Measurements from ENCODE around the gene HMGXB4.

Gene HMGXB4

DNA sequence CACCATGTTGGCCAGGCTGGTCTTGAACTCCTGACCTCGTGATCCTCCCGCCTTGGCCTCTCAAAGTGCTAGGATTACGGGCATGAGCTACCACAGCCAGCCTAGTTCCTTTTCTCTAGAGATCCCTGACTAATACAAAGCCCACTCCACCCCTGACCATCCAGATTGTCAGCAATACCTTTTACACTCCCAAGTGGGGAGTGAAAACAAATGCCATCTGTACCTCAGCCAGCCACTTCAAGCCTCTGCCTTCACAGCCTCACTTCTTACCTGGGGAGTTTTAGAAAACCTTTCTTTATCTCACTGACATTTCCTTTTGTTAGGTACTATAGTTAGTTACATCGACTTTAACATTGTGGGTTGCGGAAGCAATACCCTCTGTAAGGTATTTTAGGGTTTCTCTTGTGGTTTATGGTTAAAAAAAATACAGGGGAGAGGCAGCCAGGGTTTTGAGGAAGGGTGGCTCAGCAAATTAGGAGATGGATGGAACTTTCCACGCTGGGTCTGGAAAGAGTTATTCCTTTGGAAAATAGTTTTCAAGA is 51.3 kb downstream of the HMGXB4 start:
- no peak for DNase-seq (ENCODE audit: low read depth in 1 of 2, low spot score in 1 of 2)

DNA sequence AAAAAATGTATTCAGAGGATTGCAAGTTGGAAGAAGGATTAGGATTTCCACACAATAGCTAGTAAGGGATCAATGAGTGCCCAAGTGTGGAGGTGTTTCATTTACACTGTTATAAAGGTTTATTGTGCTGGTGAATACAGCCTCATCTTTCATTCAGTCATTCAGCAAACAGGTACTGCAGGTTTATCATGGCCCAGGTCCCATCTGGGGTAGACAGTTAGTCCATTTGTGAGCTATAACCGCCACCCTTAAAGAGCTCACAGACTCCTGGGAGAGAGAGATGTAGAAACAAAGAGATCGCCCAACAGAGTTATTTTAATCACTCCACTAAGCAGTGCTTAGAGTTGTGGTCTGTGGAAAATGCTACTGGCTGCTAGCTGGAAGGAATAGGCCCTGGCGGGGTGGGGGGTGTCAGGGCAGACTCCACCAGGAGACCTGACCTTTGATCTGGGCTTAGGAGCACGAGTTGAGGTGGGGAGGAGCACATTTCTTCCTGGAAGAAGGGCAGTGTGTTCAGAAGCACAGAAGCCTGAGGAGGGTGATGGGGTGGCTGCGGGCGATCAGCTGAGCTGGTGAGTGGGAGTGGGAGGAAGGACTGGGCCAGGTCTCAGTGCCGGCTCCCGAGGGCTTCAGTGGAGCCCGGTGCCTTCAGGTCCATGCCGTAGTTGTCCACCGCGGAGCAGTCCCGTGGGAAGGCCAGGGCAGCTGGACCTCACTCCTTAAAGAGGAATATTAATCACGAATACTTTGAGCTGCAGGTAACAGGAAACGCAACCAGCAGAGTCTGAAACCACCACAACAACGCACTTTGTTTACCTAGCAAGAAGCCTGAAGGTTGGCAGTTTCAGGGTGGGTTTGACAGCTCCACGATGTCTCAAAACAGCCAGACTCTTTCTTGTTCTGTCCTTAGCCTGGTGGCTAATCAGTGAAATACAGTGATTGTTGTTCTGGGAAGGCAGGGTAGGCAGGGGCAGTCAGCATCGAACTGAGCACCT is 53.6 kb downstream of the HMGXB4 start:
- no peak for DNase-seq (ENCODE audit: low read depth in 1 of 2, low spot score in 1 of 2)

DNA sequence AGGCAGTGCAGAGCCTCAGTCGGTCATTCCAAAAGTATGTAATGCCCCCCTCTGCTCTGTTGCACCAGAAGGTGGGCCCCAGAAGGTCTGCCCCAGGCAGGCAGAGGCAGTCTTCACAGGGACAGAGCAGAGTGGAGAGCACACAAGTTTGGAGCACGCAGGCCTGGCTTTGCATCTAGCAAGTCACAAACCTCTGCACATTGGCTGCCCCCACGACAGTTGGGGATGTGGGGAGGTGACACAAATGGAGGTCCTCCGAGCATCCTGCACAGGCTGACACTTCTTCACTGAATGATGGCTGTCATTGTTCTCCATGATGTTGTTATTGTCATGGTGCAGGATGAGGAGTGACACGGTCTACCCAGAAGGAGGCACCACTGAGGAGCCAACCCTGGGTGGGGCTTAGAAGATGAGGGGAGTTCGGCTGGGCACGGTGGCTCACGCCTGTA is 54.3 kb downstream of the HMGXB4 start:
- DNase-seq (ENCODE audit: low read depth in 1 of 2, low spot score in 1 of 2), result no peak

DNA sequence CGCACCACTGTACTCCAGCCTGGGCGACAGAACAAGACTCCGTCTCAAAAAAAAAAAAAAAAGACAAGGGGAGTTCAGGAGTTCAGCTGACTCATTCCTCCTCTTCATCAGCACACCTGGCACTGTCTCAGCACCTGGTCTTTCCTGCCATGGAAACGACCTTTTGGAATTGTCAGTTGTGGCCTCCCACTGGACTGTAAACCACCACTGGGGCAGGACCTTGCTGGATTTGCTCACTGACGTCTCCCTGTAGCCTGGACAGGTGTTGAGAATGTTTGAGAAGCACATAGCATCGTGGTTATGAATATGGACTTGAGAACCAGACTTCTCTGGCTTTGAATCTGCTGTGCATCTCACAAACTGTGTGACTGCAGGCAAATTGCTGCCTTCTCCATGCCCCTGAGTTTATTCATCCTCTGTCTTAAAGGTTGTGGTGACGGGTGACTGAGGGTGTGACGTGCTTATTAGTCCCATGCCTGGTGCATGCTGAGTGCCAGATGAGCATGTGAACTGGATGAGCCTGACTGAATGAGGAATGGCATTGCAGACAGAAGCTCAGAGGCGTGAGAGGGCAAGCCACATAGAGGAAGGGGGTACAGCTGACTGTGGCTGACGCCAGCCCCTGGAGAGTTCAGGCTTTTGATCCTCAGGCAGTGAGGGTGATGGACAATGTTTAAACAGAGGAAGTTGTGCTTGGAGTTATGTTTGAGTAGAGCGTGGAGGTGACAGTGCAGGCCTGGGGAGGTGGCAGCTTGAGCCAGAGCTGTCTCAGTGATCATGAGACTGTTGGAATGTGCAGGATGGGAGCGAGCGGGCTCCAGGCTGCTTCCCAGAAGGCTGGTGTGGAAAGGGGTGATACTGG is 55.1 kb downstream of the HMGXB4 start:
- no peak for DNase-seq (ENCODE audit: low read depth in 1 of 2, low spot score in 1 of 2)

DNA sequence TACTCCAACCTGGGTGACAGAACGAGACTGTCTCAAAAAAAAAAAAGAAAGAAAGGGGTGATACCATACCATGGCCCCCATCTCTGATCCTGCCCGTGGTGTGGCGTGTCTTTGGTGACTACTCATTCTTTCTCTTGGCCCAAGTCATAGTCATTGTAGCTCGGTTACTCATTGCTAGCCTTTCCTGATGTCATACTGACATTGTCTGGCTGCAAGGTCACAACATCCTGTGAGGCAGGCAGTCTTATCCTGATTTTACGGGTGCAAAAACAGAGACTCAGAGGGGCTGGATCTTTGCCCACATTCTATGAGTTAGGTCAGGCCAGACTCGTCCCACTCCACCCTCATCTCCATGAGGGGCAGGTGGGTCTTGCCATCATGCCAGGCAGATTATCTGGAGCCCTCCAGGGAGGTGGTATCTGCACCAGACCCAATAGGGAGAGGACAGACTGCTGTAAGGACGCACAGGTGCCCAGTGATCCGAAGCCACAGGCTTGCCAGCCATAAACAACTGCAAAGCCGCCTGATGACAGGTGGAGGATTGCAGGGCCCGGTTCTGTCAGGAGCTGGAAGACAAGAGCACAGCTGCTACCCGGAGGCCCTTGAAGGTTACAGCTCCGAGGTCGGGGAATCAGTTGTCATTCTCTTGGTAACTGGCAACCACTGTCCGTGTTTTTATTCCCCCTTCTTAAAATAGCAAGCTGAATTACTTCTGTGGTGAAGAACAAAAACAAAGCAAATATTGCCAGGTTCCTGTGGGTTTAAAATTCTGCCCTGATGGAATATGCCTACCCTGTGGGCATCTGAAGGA is 56.2 kb downstream of the HMGXB4 start:
- DNase-seq (ENCODE audit: low read depth in 1 of 2, low spot score in 1 of 2), result no peak

DNA sequence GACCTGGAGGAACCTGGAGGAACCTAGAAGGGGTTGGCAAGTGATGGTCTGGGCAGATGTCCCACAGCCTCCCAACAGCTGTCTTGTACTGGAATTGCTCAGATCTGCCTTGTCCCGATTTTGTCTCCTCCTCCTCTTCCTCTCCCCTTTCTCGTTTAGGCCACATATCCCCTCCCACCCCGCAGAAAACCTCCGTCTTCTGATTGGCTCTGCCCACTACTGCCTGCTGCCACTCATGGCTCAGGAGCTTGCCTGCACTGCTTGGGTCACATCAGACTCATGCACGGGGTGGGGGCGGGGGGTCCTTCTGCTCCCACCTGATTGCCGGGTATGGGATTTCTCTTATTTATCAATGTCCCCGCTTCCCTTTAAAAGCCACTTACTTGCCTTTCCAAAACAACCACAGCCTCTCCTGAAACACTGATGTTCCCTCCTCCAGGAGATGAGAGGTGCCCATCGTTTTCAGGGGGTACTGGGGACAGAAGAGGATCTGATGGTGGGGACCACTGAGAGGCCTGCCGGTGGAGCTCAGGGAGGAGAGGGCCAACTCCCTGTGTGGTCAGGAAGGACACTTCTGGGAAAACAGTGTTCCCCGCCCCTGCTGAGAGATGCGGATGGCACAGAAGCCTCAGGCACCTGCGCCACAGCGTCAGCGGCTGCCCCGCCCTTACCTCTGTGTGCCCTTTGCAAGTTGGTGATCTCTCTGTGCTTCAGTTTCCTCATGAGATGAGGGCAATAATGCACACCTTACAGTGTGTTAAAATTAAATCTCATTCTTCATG is 57.1 kb downstream of the HMGXB4 start:
- no peak for DNase-seq (ENCODE audit: low read depth in 1 of 2, low spot score in 1 of 2)

DNA sequence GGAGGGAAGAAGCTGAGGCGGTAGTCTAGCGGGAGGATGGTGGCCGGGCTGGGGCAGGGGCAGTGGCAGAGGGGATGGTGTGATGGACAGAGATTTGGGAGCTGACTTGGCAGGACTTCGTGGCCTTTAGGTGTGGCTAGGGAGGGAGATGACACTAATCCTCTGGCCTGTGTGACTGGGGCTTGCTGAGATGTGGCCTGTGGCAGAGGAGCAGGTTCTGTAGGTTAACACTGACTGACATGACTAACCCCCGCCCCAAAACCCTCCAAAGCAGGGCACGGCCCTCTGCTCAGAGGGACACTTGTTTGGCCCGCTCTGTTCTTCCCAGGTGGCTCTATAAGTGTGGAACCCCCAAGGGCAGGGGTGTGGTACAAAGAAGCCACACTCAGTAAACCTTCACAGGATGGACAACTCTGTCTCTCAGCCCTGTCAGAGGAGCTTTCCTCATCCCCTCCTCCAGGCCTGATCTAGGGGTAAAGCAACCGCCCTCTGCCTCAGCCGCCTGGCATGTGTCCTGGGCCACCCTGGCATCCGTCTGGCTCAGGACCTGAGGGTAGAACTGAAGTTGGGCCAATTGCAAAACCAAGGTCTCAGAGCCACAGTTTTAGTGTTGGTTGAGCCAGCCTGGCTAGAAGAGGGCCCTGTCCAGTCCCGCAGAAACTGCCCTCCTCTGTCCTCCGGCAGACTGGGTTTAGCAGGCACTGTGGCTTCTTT is 58.0 kb downstream of the HMGXB4 start:
- no peak for DNase-seq (ENCODE audit: low read depth in 1 of 2, low spot score in 1 of 2)

DNA sequence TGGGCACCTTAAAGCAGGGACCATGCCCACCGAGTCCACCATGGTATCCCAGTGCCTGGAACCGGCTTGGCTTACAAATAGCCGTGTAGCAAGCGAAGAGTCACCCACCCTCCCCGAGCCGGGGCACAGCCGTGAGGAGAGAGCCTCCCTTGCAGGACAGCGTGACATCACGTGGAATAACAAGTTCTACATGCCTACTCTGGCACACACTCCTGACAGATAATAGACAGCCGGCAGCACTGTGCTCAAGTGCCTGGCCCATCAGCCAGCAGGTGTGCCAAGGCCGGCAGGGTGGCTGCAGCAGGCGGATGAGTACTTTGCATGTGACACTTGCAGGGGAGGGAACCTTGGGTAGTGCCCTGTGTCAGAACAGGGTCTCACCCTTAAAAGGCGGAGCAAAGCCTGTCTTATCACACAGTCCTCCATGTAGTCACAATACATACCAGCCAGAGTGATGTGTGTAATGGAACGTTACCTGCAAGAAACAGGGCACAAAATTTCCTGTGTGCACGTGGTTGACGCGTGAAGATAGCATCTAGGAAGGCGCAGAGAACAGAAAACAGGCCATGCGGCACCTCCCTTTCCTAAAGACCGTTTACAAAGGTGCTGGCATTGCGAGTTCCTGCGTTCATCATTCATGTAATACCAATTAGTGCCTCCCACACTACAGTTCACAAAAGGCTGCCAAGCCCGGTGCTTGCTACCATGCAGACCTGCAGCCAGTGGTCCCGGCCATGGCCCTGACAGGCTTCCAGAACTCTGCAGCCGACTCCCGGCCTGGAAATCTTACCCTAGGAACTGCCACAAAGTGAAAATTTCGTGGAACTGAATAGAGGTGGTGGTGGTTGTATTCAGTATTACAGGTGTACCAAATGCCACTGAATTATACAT is 58.8 kb downstream of the HMGXB4 start:
- DNase-seq (ENCODE audit: low read depth in 1 of 2, low spot score in 1 of 2), result no peak

DNA sequence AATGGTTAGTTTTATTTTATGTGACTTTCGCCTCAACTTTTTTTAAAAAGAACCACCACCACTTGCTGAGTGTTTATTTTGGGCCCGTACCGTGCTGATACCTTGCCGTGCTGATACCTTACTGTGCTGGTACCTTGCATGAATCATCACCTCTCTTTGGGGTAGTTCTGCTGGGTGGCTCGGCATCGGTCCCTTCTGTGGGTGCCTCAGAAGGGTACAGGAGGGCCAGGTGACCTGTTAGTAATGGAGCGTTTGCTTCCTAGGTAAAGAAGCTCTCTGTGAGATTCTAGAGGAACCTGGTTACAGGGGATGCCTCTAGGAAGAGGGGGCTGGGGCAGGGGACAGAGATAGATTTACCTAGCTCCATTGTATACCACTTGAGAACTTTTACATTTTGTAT is 59.5 kb downstream of the HMGXB4 start:
- no peak for DNase-seq (ENCODE audit: low read depth in 1 of 2, low spot score in 1 of 2)

DNA sequence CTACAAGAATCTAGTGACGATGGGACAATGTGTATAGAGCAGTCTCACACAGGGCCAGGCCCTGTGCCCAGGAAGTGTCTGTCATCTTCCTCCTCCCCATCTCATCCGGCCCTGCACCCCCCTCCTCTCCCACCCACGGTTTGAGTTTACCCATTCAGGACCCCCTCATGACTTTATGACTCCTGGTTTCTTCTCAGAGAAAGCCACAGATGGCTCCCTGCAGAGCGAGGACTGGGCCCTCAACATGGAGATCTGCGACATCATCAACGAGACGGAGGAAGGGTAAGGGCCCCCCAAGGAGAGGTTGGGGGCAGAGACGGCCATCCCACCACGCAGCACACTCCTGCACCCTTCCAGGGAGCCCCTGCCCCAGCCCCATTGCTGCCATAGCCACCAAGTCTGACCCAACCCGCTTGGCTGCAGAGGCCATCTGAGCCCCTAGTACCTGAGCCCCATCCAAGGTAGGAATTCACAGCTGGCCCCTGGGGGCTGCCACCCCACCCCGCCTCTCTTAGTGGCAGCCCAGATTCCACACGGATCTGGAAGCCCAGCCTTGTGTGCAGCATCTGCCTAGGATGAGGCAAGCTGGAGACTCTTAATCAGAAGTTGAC is 60.5 kb downstream of the HMGXB4 start:
- no peak for DNase-seq (ENCODE audit: low read depth in 1 of 2, low spot score in 1 of 2)

DNA sequence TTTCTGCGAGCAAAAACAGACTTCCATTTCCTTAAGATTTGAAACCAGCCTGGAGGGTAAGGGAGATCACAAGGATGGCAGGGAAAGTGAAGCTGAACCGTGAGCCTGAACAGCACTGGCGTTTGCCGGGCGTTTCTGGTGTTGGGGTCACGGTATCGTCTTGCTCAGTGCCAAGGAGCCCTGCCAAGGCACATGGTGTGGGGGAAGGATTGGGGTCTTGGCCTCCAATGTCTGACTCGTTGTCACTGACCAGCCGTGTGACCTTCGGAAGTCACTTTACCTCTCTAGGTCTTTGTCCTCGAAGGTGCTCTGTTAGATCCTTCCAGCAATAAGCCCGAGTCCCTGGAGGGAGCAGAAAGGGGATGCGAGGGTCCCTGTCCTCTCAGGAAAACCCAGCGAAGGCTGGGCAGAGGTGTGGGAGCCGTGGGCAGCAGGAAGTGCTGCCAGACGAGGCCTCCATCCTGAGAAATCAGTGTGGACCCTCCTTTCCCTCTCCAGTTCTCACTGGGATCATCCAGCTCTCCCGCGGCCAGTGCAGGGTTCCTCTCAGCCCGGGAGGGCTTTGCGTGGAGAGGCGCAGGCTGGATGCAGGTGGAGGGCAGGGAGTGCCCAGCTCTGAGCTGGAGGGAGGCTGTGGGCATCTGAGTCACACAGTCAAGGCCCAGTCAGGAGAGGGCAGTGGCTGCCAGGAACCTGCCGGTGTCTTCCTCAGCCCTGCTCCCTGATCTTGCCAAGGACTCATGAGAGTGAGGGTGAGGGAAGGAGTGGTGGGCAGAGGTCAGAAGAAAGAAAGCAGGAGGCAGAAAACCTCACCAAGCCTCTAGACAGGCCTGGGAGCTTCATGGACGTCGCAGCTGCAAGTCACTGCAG is 61.3 kb downstream of the HMGXB4 start:
- DNase-seq (ENCODE audit: low read depth in 1 of 2, low spot score in 1 of 2), result no peak

DNA sequence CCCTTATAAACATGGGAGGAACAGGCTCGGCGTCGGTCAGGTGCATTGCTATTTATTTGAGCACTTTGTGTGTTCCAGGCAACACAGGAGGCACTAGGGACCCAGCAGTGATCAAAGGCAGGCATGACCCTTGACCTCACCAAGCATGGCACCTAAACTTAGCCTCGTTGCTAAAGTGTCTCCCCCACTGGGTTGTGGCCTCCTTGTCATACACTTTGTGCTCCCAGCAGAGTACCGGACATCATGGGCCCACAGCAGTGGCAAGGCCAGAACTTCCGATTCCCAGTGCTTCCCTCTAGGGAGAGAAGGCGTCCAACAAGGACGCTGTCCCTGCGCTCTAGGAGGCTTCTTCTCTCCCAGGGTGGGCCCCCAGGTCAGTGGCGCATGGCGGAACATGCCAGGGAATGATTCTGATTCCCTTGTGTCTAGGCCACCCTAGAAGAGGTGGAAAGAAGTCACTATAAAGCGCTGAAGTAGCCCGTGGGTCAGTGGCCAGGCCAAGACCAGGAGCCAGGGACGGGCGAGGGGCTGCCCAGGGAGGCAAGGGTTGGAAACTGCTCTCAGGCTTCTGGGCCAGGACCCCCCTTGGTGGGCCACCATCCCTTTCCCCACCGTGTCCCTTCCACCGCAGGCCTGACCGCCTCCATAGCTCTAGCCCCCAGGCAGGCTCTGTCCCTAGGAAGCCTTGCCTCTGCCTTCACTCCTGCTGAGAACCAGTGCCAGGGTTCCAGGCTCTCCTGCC is 62.1 kb downstream of the HMGXB4 start:
- no peak for DNase-seq (ENCODE audit: low read depth in 1 of 2, low spot score in 1 of 2)

DNA sequence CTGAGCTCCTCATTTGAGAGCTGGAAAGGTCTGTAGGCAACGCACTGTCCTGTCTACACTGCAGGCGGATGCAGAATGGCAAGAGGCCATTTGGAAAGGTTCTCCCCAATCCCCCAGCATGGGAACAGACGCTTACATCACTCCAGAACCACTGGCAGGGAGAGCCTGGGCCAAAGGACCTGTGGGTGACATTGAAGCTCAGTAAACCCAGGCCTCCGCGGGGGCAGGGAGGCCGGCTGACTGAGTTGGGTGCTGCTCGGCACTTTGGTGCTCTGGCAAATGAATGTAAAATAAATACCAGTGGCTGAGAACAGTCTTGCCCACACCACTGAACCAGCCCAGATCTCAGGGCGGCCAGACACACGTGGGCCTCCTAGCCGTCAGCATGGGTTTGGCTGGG is 64.8 kb downstream of the HMGXB4 start:
- DNase-seq (ENCODE audit: low read depth in 1 of 2, low spot score in 1 of 2), result no peak

DNA sequence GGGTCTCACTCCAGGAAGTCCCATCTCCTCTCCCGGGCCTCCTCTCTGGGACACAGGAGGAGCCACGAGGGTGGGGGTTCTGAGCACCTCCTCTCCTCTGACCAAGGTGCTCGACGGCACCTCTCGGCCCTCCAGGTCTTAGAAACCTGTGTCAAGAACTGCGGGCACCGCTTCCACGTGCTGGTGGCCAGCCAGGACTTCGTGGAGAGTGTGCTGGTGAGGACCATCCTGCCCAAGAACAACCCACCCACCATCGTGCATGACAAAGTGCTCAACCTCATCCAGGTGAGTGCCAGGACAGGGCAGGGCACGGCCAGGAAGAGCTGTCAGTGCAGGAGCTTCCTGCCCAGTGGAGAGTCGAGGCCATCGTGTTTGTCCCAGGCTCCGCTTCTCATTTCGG is 65.6 kb downstream of the HMGXB4 start:
- no peak for DNase-seq (ENCODE audit: low read depth in 1 of 2, low spot score in 1 of 2)

DNA sequence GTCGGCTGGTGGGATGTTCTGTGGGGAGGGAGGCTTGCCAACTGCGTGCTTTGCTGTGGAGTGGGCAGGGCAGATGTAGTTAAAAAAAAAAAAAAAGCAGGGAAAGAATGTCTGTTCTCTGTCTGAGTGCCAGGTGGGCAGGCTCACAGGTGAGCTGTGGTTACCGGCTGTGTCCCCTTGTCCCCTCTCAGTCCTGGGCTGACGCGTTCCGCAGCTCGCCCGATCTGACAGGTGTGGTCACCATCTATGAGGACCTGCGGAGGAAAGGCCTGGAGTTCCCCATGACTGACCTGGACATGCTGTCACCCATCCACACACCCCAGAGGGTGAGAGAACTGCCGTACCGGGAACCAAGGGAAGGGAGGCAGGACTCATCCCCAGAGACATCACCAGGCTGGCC is 66.0 kb downstream of the HMGXB4 start:
- DNase-seq (ENCODE audit: low read depth in 1 of 2, low spot score in 1 of 2), result no peak

DNA sequence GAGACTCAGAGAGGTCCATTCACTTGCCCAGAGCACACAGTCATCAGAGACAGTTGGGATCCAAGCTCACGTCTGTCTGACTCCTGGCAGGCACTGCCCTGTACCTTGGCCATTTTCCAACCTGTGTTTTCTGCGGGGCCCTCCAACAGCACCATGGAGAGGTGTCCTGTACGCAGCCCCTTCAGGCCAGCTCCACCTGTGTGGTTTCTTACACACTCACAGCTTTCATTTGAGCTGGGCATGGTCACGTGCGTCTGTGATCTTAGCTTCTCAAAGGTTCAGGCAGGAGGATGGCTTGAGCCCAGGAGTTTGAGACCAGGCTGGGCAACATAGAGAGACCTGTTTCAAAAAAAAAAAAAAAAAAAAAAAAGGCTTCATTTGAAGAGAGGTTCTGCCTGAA is 66.8 kb downstream of the HMGXB4 start:
- no peak for DNase-seq (ENCODE audit: low read depth in 1 of 2, low spot score in 1 of 2)

Measured in stimulated activated CD4-positive, alpha-beta T cell treated with anti-CD3 and anti-CD28 coated beads, Interleukin-15, amount 100 ng/mL, for 1 hour (primary cell).